Measurements from ENCODE around the gene SMAP1. TPM values are rescaled to one million over a fixed set of nuclear protein-coding genes. Genes with fewer than 3 reads are reported as not detected.

The SMAP1 gene
- total and polyA plus RNA-seq, 9 of the 15 experiments (the other 6 are each of a cell fraction or from before 2014, with no cell fraction given) = 11.4 to 26.4 (median 15.5) TPM

GRCh38 chr6:70806086-70806485 is 138.4 kb downstream of the SMAP1 start:
- Histone ChIP-seq H3K4me2 (ENCODE audit: insufficient read depth, low read length) (no peak overlapping the region), H4K20me1 (replicated peaks; ENCODE audit: control insufficient read depth, insufficient read depth, low read length) (no peaks in the 10 kb centered on the region), H3K9me3 (replicated peaks; ENCODE audit: control insufficient read depth, insufficient read depth, low read depth, low read length) (no peaks in the 10 kb centered on the region), H3K4me3 (no peak overlapping the region), H3K9me1 (ENCODE audit: control insufficient read depth, insufficient read depth, low read length) (no peaks in the 10 kb centered on the region), H3K36me3 (ENCODE audit: control insufficient read depth, insufficient read depth, low read length) (no peaks in the 10 kb centered on the region), H3K27ac (ENCODE audit: extremely low read depth, low read depth, low read length) (no peak overlapping the region), H3K27me3 (ENCODE audit: control insufficient read depth in 2 of 2, insufficient read depth in 2 of 2, low read length in 2 of 2) (no peaks in the 10 kb centered on the region), H3K79me2 (ENCODE audit: control insufficient read depth, insufficient read depth, low read length) (no peaks in the 10 kb centered on the region), H3K4me1 (replicated peaks in 1 of 2; ENCODE audit: control insufficient read depth in 2 of 2, insufficient read depth in 2 of 2, low read length in 2 of 2) (no peaks in the 10 kb centered on the region), H3K9ac (ENCODE audit: insufficient read depth in 1 of 2, low read depth in 2 of 2, low read length in 2 of 2) (no peak overlapping the region), H2AFZ (ENCODE audit: low read depth, low read length) (no peak overlapping the region)
- BruUV-seq (replicated peaks) = no TSS peak
- ChIA-PET CTCF (ENCODE audit: low intra/inter-chr PET ratio) (no interaction called here), POLR2A (no interaction called here)
- intact Hi-C loops (cut with micrococcal nuclease) = no loop called here
- no peak for DNase-seq (ENCODE audit: extremely low read depth in 1 of 4, low spot score in 3 of 4)
- FAIRE-seq = no peak
- ATAC-seq = no peak
- WGBS (ENCODE audit: insufficient coverage, low coverage, missing lambda C conversion rate) = 78% methylated on average over 4 of the region's 11 CpGs
- in situ Hi-C loops (cut with MboI) = no loop called here
- TF ChIP-seq SNRNP70 (optimal IDR thresholded peaks at IDR 0.05; ENCODE audit: low read depth, low read length) = no peak
- no peak for TF ChIP-seq TCF3 (CRISPR knock-in tag; IDR thresholded peaks at IDR 0.05)
- no peak for TF ChIP-seq ZNF586 (CRISPR knock-in tag; conservative IDR thresholded peaks at IDR 0.05)
- TF ChIP-seq ZNF639 (CRISPR knock-in tag; conservative IDR thresholded peaks at IDR 0.05 in 1 of 2, IDR thresholded peaks at IDR 0.05 in 1 of 2) = no peak
- TF ChIP-seq ZNF407 (IDR thresholded peaks at IDR 0.05; ENCODE audit: low read depth) = no peak

All from K562 (cell line).